ENCODE measurements around the gene PACS1. TPM values are rescaled to one million over a fixed set of nuclear protein-coding genes. Genes with fewer than 3 reads are reported as not detected.
"Not testable (repeated sequence)": the region's sequence is repeated elsewhere in the genome, so short reads cannot be mapped to it uniquely, and the experiment has no call there.

PACS1 gene
- total RNA-seq, 1 donor from 2014 or later, result 42.6 TPM

GRCh38 chr11:66075273-66075672 is 5.2 kb downstream of the PACS1 start:
- DNase-seq (ENCODE audit: low spot score), result no peak

GRCh38 chr11:66076561-66076960 is 6.5 kb downstream of the PACS1 start:
- DNase-seq (ENCODE audit: low spot score), result no peak

DNA sequence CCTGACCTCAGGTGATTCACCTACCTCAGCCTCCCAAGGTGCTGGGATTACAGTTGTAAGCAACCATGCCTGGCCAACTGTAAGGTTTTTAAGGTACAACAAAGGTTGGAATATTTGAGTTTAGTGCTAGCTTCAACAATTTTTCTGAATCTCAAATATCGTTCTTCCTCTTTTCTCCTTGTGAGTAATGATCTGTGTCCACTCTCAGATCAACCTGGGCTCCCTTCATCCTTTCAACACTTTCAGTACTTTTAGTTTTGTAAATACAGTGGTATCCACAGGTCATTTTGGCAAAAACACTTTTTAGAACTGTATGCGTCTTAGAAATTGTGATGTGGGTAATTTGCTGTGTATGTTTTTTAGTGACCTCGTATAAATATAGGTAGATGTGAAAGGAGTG is 7.9 kb downstream of the PACS1 start:
- DNase-seq (ENCODE audit: low spot score), result no peak

DNA sequence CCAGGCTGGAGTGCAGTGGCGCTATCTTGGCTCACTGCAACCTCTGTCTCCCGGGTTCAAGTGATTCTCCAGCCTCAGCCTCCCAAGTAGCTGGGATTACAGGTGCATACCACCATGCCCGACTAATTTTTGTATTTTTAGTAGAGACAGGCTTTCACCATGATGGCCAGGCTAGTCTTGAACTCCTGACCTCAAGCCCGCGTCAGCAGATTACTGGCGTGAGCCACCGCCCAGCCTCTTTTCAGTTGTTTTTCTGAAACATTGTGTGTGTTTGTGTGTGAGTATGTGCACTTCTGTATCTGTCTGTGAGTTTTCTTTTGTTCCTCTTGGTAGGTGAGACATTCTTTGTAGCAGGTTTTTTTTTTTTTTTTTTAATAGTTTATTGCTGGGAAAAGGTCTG is 8.9 kb downstream of the PACS1 start:
- DNase-seq (ENCODE audit: low spot score), result not testable (repeated sequence)

DNA sequence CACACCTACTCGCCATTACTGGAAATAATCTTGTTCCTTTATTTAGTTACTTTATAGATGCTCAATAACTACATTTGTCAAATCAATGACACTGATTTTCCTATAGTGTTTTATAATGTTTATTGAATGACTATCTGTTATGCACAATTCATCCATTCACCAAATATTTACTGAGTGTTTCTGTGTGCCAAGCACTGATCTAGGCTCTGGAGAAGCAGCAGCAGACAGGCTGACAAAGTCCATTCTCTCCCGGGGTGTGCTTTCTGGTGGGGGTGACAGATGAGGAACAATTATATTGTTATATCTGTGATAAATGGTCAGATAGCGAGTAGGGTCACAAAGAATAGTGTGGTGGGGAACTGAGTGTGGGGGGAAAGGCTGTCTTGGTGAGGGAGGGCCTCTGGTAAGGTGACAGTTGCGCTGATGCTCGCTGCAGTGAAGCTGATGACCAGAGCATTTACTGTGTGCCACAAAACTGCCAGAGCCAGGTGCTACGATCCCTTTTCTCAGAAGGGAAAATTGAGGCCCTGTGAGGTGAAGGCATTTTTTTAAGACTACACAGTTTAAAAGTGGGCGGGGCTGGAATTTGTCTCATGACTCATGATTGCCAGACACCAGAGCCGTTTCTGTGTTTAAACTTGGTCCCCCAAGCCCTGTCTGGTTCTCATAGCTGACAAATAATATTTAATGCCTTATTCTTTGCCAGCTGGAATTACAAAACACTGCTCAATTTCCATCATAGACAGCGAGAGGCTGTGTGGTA is 10.2 kb downstream of the PACS1 start:
- DNase-seq (ENCODE audit: low spot score), result peak; percentile 78

GRCh38 chr11:66081505-66081904 is 11.4 kb downstream of the PACS1 start:
- peak; percentile 71 for DNase-seq (ENCODE audit: low spot score)

- peak; percentile 51 for DNase-seq (ENCODE audit: low spot score)
Measured at GRCh38 chr11:66082946-66083698, 13.1 kb downstream of the PACS1 start.

GRCh38 chr11:66083767-66084166 is 13.7 kb downstream of the PACS1 start:
- DNase-seq (ENCODE audit: low spot score), result no peak

DNA sequence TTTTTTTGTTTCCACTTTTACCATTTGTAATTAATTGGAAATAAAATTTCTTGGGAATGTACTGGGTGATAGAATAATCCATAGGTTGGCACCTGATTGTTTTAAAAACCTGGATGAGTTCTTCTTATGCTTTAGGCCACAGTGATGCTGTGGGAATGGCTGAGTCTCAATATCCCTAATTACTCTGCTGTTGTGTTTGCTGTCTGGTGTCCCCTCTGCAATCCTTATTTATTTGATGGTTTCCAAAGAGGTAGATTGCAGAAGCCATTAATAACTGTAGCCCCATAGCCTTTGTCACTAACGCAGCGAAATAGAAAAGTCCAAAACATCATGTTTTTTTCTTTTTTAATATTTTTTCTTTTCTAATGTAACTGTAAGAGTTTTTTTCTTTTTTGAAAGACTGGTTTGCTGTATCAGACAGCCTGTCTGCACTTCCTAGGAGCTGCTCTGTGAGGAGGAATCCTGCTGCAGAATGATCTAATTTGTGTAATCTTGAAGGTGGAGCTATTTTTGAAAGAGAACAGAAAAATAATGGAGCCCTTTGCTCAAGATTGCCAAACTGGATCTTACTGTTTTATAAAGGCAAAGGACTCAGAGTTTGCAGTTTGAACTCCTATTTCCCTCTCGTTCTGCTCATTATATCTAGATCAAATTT is 14.9 kb downstream of the PACS1 start:
- peak; percentile 76 for DNase-seq (ENCODE audit: low spot score)

GRCh38 chr11:66087148-66087908 is 17.3 kb downstream of the PACS1 start:
- no peak for DNase-seq (ENCODE audit: low spot score)

GRCh38 chr11:66089067-66089466 is 19.0 kb downstream of the PACS1 start:
- DNase-seq (ENCODE audit: low spot score), result no peak

GRCh38 chr11:66090288-66090687 is 20.2 kb downstream of the PACS1 start:
- DNase-seq (ENCODE audit: low spot score), result no peak

- DNase-seq (ENCODE audit: low spot score), result not testable (repeated sequence)
Measured at GRCh38 chr11:66092125-66092524, 22.1 kb downstream of the PACS1 start.

DNA sequence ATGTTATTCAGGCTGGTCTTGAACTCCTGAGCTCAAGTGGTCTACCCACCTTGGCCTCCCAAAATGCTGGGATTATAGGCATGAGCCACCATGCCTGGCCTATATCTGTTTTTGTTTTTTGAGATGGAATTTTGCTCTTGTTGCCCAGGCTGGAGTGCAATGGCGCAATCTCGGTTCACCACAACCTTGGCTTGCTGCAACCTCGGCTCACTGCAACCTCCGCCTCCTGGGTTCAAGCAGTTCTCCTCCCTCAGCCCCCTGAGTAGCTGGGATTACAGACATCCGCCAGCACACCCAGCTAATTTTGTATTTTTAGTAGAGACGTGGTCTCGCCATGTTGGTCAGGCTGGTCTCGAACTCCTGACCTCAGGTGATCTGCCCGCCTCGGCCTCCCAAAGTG is 29.7 kb downstream of the PACS1 start:
- DNase-seq (ENCODE audit: low spot score), result not testable (repeated sequence)

GRCh38 chr11:66100272-66101065 is 30.4 kb downstream of the PACS1 start:
- DNase-seq (ENCODE audit: low spot score), result peak; percentile 32

DNA sequence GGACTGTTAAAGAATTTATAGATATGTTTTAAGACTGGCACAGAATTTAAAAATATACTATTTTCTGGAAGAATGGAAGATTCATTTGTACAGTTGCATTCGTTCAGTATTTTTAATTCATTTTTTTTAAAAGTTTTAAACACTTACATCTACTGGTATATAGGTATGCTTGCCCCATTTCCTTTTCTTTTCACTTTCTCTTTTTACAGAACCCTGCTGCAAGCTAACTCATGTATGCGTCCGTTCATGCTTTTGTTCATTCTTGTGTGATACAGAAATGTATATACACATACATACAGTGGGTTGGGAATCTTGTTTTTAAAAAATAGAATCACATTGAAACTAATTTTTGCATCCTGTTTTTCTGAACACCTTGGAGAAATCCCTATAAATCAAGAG is 31.0 kb downstream of the PACS1 start:
- DNase-seq (ENCODE audit: low spot score), result no peak

DNA sequence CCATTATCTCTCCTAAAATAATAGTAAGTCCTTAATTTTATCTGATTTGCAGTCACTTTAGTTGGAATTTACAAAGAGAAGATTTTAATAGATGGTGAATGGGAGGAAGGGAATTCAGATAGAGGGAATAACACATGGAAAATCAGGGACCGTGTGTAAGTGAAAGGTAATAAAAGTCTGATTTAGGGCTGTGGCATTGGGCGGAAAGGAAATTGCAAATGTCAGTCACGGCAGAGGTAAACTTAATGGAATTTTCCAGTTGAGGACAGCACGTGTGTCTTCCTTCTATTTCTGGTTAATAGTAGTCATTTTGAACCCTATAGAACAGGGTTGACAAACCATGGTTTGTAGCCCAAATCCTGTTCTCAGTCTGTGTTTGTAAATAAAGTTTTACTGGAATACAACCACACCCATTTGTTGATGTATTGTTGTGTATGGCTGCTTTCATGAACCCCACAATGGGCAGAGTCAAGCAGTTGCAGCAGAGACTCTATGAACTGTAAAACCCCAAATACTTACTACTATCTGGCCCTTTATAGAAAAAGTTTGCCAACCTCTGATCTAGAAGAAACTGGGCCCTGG is 34.1 kb downstream of the PACS1 start:
- no peak for DNase-seq (ENCODE audit: low spot score)

GRCh38 chr11:66106786-66107599 is 36.9 kb downstream of the PACS1 start:
- DNase-seq (ENCODE audit: low spot score), result no peak

DNA sequence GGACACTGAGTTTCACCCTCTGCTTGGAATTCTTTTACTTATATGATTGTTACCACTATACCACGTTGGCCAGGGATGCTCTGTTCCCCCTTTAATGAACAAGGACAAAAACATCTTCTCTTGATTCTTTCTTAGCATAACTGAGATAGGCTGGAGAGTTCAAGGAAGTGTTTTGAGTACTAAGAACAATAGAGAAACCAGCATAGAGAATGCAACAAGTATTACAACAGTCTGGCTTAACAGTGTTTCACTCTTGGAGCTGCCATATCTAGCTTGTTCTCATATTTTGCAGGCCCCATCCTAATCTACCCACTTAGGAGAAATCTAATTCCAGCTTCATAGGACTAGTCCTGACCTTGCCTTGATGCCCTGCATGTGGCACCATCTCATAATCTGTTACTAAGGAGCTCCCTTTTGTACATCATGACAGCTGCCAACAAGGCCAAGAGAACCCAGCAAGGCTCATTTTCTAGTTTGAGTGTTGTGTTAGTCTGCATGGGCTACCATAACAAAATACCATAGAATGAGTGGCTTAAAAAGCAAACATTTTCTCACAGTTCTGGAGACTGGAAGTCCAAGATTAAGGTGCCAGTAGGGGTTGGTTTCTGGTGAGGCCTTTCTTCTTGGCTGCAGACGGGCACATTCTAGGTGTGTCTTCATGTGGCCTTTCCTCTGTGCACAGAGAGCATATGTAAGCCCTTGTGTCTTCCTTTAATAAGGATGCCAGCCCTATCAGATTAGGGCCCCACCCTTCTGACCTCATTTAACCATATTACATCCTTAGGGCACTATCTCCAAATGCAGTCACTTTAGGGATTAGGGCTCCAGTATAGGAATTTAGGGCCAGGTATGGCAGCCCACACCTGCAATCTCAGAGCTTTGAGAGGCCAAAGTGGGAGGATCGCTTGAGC is 37.8 kb downstream of the PACS1 start:
- no peak for DNase-seq (ENCODE audit: low spot score)
